Smooth muscle cell (in vitro differentiated cells): ENCODE measurements around the gene FUT7. TPM values are rescaled to one million over a fixed set of nuclear protein-coding genes. Genes with fewer than 3 reads are reported as not detected.
"Not testable (repeated sequence)": the region's sequence is repeated elsewhere in the genome, so short reads cannot be mapped to it uniquely, and the experiment has no call there.

ENCODE experiments used
- DNase-seq: peaks from one replicate; lab custom pipeline; 2025; ENCODE audit not compliant: unreplicated experiment; lab: John Stamatoyannopoulos, UW
- H2AFZ ChIP-seq: fragments of 200-600 bp; sonication (generic); 2 replicates; pipeline ENCODE4 v1.6.0; 2016; ENCODE audit warnings: antibody characterized with exemption, low read depth, mild to moderate bottlenecking
- H3F3A ChIP-seq: fragments of 200-600 bp; sonication (generic); 2 replicates; pipeline ENCODE4 v1.6.0; 2017; ENCODE audit warnings: antibody characterized with exemption, low read depth
- H3K27ac ChIP-seq: fragments of 200-600 bp; sonication (generic); 2 replicates; pipeline ENCODE4 v1.5.1; 2016; ENCODE audit warnings: low read depth, mild to moderate bottlenecking
- H3K27me3 ChIP-seq: fragments of 200-600 bp; sonication (generic); 2 replicates; pipeline ENCODE4 v1.6.1; 2016; ENCODE audit warnings: low read depth, mild to moderate bottlenecking
- H3K36me3 ChIP-seq: fragments of 200-600 bp; sonication (generic); 2 replicates; pipeline ENCODE4 v1.5.1; 2016; ENCODE audit warnings: low read depth
- H3K4me1 ChIP-seq: fragments of 200-600 bp; sonication (generic); 2 replicates; pipeline ENCODE4 v1.5.1; 2016; ENCODE audit warnings: low read depth
- H3K4me2 ChIP-seq: fragments of 200-600 bp; sonication (generic); 2 replicates; pipeline ENCODE4 v1.6.0; 2016; ENCODE audit warnings: mild to moderate bottlenecking
- H3K4me3 ChIP-seq: fragments of 200-600 bp; sonication (generic); 2 replicates; pipeline ENCODE4 v1.5.1; 2016; ENCODE audit warnings: mild to moderate bottlenecking
- H3K79me2 ChIP-seq: fragments of 200-600 bp; sonication (generic); 2 replicates; pipeline ENCODE4 v1.6.0; 2016; ENCODE audit warnings: low read depth, mild to moderate bottlenecking
- H3K9ac ChIP-seq: fragments of 200-600 bp; sonication (generic); 2 replicates; pipeline ENCODE4 v1.6.0; 2016; ENCODE audit warnings: low read depth
- H3K9me3 ChIP-seq: fragments of 200-600 bp; sonication (generic); replicated peaks from 2 replicates; pipeline ENCODE4 v1.5.1; 2016; ENCODE audit warnings: low read depth
- H4K20me1 ChIP-seq: fragments of 200-600 bp; sonication (generic); 2 replicates; pipeline ENCODE4 v1.6.0; 2016; ENCODE audit warnings: low read depth
- WGBS: methylation state at CpG from one replicate; pipeline ENCODE4 v1.1.7; 2016; ENCODE audit warnings: low lambda C conversion rate; 5-methylcytosine and 5-hydroxymethylcytosine counted together
- polyA plus RNA-seq: library from polyadenylated mRNA; unstranded; fragments of >200 nt; fragmentation: Nextera tagmentation; extraction: Ambion mirVana; gene quantifications from 2 replicates; pipeline ENCODE4 v1.2.1, GENCODE V29; 2016
- total RNA-seq: library from RNA; depleted of rRNA; stranded (reverse); fragments of >200 nt; gene quantifications from 2 replicates; pipeline ENCODE4 v1.2.3, GENCODE V29; 2014
- TF ChIP-seq, protein P1 (sequence below): fragments of 200-600 bp; sonication (generic); IDR thresholded peaks from 2 replicates; pipeline ENCODE4 v1.5.1; 2017; ENCODE audit warnings: borderline replicate concordance, mild to moderate bottlenecking, antibody characterized with exemption; ENCODE audit not compliant: insufficient read depth, poor library complexity, severe bottlenecking

The FUT7 gene
- total and polyA plus RNA-seq, 2 experiments from 2014 or later: not detected

DNA sequence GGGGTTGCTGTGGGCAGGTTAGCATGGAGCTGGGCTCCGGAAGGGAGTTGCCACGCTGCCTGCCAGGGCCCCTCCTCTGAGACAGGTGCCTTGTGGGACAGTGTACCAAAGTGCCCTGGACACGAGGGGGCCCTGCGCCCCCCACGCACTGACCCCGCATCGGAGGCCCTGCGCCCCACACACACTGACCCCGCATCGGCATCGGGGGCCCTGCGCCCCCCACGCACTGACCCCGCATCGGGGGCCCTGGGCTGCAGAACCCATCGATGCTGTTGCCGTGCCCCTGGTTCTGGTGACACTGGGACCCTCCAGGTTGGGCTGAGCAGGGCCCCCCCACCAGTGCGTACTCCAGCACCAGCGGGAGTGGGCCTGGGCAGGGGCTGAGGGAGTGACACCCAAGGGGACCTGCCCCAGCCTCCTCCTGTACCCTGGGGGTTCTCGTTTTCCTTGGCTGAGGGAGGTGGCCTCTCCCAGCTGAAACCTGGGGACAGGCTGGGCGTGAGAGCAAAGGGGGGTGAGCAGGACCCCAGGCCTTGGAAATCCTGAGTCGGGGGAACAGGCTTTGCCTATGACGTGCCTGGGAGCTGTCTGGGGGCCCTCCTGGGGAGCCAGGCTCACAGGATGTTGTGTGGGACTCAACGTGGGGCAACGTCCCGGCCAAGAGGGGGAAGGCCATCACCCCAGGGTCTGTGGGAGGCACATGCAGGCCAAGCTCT, 31.6 kb upstream of the FUT7 start:
- Histone ChIP-seq H2AFZ (no peak overlapping the region), H3K9ac (no peak overlapping the region), H3K4me2 (no peak overlapping the region), H3K36me3 (no peaks in the 10 kb centered on the region), H4K20me1 (no peaks in the 10 kb centered on the region), H3K4me3 (no peak overlapping the region), H3K27me3 (no peaks in the 10 kb centered on the region), H3K4me1 (no peaks in the 10 kb centered on the region), H3K9me3 (no peaks in the 10 kb centered on the region), H3K79me2 (no peaks in the 10 kb centered on the region), H3F3A (no peaks in the 10 kb centered on the region), H3K27ac (no peak overlapping the region)
- WGBS: 92% methylated on average over 19 of the region's 26 CpGs
- no peak for DNase-seq
- TF ChIP-seq, protein P1, sequence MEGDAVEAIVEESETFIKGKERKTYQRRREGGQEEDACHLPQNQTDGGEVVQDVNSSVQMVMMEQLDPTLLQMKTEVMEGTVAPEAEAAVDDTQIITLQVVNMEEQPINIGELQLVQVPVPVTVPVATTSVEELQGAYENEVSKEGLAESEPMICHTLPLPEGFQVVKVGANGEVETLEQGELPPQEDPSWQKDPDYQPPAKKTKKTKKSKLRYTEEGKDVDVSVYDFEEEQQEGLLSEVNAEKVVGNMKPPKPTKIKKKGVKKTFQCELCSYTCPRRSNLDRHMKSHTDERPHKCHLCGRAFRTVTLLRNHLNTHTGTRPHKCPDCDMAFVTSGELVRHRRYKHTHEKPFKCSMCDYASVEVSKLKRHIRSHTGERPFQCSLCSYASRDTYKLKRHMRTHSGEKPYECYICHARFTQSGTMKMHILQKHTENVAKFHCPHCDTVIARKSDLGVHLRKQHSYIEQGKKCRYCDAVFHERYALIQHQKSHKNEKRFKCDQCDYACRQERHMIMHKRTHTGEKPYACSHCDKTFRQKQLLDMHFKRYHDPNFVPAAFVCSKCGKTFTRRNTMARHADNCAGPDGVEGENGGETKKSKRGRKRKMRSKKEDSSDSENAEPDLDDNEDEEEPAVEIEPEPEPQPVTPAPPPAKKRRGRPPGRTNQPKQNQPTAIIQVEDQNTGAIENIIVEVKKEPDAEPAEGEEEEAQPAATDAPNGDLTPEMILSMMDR: no peak

DNA sequence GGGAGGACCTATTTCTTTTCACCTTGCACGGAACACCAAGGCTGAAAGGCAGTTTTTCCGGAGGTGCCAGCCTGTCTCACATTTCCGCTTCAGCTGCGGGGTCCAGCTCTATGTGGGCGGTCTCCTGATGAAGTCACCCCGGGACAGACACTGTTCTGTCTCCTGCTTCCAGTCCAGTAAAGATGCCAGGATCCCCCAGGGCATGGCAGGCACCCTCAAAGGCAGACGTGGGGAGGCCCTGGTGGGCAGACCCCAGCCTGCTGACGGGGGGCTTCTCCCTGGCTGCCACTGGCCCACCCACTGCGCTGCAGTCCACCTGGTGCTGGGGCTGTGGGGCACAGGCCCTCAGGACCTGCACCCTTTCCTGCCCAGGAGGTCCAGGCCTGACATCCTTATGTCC, 30.9 kb upstream of the FUT7 start:
- not testable (repeated sequence) for DNase-seq, H3K79me2 ChIP-seq, H3K9me3 ChIP-seq, H3F3A ChIP-seq, H3K9ac ChIP-seq, H3K27ac ChIP-seq, H3K36me3 ChIP-seq, H3K4me3 ChIP-seq, H3K4me1 ChIP-seq, H2AFZ ChIP-seq, H3K27me3 ChIP-seq, H4K20me1 ChIP-seq, H3K4me2 ChIP-seq
- 91% methylated on average over 9 of the region's 9 CpGs for WGBS

DNA sequence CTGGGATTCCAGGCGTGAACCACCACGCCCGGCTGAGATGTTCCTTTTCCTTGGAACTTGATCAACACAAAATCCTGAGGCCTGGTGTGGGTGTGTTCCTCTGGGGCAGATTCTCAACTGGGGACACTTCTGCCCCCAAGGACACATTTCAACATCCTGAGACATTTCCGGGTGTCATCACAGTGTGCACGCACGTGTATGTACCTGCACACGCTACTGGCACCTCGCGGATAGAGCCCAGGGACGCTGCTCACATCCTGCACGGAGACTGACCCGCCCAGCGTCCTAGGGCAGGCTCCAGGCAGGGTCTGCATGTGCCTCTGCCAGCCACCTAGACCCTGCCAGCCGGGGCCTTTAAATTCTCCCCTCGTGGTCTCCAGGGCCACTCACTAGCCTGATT, 30.5 kb upstream of the FUT7 start:
- Histone ChIP-seq H3K79me2 (no peaks in the 10 kb centered on the region), H3K9me3 (no peaks in the 10 kb centered on the region), H3K9ac (no peak overlapping the region), H3F3A (no peaks in the 10 kb centered on the region), H4K20me1 (no peaks in the 10 kb centered on the region), H3K4me2 (no peak overlapping the region), H3K27me3 (no peaks in the 10 kb centered on the region), H3K36me3 (no peaks in the 10 kb centered on the region), H3K4me3 (no peak overlapping the region), H3K27ac (no peak overlapping the region), H3K4me1 (no peaks in the 10 kb centered on the region), H2AFZ (no peak overlapping the region)
- no peak for DNase-seq
- WGBS: 91% methylated on average over 15 of the region's 15 CpGs
- TF ChIP-seq, protein P1: no peak

DNA sequence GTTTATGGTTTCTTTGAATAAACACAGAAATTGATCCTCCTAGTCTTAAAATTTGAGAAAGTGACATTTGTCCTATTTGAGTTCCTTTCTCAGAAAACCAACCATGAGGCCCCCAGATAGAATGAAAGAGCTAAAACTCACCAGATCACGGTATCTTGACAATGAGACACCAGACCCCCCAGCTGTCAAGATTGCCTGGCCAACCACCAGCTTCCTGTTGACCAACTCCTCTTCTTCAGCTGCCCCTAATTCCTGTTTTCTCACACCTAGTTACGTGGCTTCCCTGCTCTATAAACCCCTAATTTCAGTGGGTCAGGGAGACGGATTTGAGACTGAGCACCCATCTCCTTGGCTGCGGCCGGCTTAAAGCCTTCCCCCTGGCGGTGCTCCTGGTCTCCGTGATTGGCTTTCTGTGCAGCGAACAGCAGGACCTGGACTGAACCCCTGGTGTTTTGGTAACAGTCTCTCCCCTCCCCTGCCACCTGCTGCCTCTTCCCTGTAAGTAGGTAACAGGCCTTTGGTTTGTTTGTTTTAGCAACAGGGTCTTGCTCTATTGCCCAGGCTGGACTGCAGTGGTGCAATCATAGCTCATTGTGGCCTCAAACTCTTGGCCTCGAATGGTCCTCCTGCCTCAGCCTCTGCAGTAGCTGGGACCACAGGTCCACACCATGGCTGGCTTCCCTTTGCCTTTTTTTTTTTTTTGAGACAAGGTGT, 26.8 kb upstream of the FUT7 start:
- Histone ChIP-seq H3K27me3 (peaks cover 21% of the 10 kb centered on the region), H3K9ac (no peak overlapping the region), H3K4me3 (no peak overlapping the region), H3K4me2 (no peak overlapping the region), H3K79me2 (no peaks in the 10 kb centered on the region), H3K9me3 (no peaks in the 10 kb centered on the region), H3K36me3 (no peaks in the 10 kb centered on the region), H4K20me1 (no peaks in the 10 kb centered on the region), H2AFZ (no peak overlapping the region), H3F3A (no peaks in the 10 kb centered on the region), H3K27ac (no peak overlapping the region), H3K4me1 (peaks cover 4% of the 10 kb centered on the region)
- no peak for DNase-seq
- 89% methylated on average over 9 of the region's 9 CpGs for WGBS
- TF ChIP-seq, protein P1: no peak
